Measurements from ENCODE around the gene CEP112.

Gene CEP112

DNA sequence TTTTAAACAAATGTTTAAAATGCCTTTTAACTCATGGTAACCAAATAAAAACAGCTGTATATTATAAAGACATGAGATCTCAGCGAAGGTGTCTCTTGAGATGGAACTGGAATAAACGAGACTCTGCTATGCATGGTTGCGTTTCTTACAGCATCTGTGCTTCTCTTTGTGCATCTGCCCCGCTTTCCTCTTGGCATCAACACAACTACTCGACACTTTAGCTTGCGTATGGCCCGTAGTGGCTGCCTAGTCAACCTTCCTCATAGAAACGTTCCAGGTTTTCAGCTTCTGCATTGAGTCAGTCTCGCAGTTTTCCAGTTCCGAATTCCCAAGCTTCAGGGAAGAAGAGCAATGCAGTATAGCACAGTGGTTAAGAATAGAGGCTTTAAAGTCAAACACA is 214.9 kb downstream of the CEP112 start:
- DNase-seq = no peak

DNA sequence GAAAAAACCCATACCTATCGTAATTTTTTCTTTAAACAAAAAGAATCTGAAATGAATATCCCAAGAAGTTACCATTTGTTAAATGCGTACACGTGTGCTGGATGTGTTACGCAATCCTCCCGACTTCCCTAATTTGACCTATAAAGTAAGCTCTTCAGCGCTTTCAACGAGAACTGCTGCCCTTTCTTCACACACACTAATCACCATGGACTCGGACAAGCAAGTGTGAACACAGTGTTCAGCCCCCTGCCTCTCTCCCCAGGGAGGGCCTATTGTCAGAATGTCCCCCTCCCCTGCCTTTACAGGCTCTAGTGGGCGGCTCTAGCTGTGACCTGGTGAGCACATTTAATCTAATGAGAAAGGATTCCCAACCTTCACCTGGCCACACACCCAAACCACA is 216.1 kb downstream of the CEP112 start:
- no peak for DNase-seq

DNA sequence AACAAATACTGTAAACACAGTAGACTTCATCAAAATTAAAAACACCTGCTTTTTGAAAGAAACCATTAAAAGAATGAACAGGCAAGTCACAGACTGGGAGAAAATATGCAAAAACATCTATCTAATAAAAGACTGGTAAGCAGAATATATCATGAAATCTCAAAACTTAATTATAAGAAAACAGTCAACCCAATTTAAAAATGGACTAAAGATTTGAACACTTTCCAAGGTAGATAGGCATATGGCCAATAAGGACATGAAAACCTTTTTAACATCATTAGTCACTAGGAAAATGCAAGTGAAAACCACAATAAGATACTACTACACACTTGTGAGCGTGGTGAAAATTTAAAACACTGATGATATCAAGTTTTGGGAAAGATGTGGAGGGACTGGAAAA is 218.7 kb downstream of the CEP112 start:
- no peak for DNase-seq

DNA sequence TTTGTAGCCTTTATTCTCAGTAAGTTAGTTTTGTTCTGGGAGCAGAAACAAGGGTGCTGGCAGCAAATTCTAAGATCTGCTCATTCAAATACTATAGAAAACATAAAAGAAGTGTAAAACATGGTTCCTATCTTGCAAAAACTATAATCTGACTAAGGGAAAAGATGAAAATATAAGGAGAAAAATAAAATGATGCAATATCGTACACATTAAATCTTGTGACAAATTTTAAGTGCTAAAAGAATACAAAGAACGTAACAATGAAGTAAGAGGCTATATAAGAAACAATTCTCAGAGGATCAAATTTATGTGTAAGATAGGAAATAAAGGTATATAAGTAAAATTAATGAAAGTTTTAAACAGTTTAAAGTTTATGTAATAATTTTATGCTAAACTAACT is 224.6 kb downstream of the CEP112 start:
- DNase-seq = no peak

DNA sequence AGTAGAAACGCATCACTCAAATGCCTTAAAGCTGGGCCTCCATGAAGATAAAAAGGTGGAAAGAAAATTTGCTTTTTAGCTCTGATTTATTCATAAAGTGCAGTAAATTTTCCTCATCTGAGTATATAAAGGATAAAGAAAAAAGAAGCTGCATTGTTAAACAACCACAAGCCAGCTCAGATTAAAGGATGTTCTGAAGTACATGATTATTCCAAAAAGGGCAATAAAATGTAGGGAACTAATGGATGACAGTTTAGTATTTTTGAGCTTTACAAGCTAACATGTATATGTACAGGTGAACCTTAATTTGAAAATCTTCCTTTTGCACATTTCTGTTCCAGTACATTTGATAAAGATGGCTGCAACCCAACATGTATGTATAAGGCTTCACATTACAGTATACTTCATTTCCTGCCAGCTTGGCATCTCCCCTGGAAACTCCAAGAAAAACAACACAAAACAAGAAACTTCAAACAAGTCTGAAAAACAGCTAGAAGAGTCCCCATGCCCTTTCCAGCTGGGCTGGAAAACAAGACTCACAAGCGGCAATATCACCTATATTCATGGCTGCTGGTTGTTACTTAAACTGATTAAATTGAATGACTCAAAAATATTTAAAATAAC is 225.7 kb downstream of the CEP112 start:
- DNase-seq = no peak

DNA sequence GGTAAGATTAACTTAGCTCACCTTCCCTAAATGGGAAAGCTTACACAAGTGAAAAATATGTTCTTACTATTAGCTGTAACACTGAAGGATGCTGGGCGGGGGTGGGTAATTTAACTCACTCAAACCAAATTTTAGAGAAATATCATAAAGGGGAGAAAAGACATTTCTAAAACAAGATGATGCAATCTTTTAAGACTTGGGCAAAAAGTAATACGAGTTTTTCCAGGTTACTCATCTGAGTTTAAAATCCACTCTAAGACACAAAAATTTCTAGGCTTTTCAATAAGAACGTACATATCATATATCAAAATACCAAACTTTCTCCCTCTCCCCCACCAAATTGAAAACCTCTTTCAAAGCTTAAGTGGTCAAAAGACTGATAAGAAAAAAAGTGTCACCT is 228.8 kb downstream of the CEP112 start:
- DNase-seq = no peak

DNA sequence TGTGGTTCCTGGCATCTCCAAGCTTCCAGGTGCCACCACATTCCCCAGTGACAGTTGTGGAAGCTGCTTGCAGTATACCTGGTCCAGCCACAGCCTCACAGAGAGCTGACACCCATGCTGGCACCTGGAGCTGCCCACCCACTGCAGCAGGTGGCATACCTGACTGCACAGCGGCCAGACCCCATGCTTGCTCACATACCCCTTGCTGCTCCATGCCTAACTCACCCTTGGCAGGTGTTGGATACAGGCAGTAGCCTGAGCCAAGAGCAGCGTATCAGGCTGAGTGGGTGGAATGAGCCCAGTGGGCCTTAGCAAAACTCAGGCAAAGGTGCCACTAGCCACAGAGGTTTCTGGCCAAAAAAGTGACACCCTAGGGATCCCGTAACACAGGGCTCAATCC is 232.3 kb downstream of the CEP112 start:
- no peak for DNase-seq

DNA sequence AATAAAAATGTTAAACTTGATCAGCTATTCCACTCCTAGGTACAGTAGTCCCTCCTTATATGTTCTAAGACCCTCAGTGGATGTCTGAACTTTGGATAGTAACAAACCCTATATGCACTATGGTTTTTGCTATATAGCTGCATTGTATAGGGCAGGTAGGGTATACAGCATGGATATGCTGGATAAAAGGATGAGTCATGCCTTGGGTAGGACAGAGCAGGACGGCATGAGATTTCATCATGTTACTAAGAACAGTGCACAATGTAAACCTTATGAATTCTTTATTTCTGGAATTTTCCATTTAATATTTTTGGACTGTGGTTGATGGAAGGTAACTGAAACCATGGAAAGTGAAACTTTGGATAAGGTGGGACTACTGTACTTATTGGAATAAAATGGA is 235.1 kb downstream of the CEP112 start:
- DNase-seq = no peak

DNA sequence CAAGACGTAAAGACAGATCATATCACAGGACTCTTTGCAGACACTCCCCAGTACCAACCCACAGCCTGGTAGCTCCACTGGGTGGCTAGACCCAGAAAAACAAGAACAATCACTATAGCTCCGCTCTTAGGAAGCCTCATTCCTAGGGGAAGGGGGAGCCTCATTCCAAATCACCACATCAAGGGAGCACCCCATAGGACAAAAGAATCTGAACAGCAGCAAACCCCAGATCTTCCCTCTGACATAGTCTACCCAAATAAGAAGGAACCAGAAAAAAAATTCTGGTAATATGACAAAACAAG is 237.8 kb downstream of the CEP112 start:
- DNase-seq = no peak

DNA sequence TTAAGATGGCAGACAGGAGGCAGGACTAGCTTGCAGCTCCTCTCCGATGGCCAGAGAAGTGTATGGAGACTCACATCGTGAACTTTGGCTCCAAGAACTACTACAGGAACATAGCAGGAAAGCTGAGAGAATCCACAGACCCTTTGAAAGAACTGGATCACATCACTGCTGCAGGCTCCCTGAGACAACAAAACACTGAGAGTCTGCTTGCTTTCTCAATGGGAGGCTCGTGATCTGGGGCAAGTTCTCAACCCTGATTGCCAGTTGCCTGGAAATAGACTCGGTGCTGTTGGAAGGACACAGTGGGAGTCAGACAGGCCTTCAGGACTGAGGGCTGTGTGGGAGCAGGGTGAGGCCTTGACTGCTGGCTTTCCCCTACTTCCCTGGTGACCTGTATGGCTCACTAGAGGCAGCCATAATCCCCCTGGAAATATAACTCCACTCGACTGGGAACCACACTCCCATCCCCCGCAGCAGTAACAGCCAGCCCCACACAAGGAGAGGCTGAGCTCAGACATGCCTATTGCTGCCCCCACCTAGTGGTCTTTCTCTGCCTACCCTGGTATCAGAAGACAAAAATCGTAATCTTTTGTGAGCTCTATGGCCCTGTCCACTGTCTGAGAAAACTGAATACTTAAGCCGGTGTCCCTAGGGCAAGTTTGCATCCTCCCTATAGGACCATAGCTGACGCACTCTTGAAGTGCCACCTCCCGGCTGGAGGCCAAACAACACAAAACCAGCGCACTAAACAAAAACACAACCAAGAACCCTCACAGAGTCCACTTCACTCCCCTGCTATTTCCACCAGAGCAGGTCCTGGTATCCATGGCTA is 238.4 kb downstream of the CEP112 start:
- DNase-seq = no peak

DNA sequence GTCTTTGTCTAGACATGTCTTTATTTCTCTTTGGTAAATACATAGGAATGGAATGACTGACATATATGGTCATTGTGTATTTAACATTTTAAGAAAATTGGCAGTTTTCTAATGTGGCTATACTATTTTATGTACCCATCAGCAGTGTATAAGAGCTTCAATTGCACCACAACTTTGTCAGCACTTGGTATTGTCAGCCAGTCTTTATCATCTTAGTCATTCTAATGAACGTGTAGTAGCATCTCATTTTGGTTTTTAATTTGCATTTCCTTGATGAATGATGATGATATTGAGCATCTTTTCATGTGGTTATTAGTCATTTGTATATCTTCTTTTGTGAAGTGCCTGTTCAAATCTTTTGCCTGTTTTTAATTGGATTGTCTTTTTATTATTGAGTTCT is 239.3 kb downstream of the CEP112 start:
- no peak for DNase-seq

DNA sequence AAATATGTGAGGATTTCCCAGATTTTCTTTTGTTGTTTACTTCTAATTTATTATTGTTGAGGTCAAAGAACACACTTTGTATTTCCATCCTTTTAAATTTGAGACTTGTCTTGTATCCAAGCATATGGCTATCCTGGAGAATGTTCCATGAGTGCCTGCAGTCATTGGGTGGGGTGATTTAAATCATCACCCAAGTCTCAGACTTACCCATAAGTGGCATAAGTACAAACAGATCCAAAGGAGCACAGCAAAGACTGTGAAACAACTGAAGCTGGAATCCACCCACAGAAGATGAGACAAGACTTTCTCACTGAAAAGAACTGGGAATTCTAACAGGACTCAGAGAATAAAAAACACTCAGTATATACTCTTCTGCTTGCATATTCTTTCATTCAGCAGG is 239.9 kb downstream of the CEP112 start:
- DNase-seq = no peak

DNA sequence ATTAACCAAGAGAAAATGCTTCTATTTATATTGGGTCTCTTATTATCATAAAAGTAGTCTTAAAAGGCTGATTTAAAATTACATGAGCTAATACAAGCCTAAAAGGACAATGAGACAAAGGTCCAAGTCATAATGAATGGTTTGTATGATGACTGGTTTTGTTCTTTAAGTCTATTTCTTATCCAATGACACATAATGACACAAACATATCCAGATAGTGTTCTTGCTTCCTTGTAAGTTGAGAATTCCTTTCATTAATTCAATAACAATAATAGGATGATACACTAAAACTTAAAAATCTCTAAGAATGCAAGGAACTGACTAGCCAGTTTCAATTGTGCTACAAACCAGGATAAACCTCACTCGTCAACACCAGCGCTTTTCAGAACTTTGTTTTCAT is 244.1 kb downstream of the CEP112 start:
- DNase-seq = no peak

DNA sequence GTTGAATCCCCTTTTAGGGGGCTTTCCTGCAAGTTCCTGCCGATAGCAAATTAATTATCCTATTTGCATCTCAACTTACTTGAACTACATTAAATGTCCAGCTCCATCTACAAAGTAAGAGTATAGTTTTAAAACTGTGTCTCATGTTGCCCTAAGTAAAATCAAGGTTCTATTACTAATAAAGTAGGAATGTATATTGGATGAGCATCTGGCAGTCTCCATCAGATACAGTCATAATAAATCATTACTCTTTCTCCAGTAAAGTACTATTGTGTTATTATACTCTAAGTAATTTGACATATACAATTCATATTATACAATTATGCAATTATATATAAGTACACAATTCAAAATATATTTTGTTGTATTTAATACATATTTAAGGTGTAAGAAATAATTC is 249.3 kb downstream of the CEP112 start:
- no peak for DNase-seq

DNA sequence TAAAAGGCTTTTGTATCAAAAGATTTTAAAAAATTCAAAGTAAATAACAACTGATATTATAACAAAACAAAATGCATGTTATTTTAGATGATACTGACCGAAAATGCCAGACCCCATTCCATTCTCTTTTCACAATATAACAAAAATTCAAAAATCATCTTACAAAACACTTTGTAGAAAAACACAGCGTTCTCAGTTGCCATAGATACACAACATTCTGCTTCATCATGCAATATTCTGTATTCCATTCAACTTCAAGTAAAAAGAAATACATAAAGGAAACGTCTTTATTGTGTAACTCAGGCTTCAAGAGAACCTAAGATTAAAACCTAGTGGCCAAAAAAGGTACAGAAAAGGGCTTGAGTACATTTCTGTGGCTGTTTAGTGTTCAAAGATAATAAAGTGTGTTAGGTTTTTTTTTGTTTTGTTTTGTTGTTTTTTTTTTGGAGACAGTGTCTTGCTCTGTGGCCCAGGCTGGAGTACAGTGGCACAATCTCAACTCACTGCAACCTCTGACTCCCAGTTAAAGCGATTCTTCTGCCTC is 250.5 kb downstream of the CEP112 start:
- DNase-seq = no peak

DNA sequence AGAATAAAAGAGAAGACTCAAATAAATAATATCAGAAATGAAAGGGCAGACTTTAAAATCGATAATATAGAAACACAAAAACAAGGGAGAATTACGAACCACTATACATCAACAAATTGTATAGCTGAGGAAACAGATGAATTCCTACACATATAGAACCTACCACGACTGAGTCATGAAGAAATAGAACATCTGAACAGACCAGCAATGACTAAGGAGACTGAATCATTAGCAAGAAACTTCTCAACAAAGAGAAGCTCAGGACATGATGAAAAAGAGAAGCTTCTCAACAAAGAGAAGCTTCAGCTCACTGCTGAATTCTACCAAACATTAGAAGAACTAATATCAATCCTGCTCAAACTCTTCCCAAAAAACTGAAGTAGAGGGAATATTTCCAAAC is 255.9 kb downstream of the CEP112 start:
- no peak for DNase-seq

DNA sequence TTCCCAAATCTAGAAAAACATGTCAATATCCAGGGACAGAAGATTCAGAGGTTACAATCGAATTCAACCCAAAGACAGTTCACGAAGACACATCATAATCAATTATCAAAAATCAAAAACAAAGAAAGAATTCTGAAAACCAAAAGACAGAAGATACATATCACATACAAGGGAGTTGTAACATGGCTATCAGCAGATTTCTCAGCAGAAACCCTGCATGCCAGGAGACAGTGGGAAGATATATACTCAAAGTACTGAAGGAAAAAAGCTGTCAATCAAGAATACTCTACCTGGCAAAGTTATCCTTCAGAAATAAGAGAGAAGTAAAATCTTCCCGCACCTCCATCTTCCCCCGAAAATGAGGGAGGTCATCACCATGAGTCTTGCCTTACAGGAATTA is 258.6 kb downstream of the CEP112 start:
- no peak for DNase-seq

DNA sequence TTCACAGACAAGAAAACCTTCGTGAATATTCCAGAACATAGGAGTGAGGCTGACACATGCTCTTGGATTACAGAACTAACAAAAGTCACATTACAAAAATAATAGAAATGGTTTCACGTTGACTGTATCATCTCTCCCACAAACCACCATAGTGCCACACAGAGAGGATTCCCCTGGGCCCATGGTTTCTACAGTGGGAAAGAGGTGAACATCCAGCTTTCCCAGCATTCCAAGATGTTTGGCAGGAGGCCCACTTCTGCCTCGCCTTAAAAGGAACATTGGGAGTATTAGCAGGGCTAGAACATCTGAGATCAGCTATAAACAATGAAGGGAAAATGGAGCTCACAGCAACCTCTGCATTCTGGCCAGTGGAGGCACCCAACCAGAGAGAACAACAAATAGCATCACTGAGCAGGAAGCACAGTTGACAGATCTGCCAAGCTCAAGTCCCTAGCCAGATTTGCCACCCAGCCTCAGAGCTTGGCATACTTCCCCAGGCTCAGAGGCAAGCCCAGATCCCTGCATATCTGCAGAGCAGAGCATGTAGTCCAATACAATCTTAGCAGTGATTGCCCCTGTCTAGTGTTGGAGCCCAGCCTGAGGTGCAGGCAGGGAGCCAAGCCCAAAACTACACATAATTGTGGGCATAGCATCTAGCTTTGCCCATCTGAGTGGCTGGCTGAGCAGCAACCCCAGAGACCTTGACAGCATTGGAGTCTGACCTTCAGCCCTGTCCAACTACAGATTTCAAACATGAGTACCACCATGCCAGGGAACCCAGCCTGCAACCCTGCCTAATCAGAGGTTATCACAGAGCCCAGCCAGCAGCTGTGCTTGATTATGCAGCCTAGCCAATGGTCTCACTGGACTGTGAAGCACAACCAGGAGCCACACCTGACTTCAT is 260.4 kb downstream of the CEP112 start:
- no peak for DNase-seq

DNA sequence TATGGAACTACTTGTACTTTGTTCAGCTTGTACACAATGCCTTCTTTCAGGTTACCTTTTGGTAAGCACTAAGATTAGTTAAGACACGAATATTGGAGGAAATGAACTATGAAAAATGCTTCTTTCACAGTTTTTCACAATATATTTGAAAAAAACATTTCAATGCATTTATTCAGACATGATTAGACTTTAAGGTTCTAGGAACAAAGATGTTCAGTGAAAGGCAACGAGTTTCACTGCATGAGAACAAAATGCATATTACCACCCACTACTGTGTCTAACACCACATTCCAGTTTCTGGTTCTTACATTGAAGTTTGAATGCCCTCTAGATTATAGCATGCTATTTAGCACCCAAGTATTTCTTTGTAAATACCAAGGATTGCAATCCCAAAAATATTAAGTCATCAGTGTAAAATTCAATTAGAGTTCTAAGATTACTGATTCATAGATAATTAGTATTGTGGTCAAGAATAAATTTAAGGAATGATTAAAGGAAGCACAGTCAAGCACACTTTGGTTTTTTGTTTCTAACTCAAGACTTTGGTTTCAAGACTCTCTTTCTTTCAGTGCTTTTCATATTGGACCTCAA is 261.7 kb downstream of the CEP112 start:
- DNase-seq = no peak

DNA sequence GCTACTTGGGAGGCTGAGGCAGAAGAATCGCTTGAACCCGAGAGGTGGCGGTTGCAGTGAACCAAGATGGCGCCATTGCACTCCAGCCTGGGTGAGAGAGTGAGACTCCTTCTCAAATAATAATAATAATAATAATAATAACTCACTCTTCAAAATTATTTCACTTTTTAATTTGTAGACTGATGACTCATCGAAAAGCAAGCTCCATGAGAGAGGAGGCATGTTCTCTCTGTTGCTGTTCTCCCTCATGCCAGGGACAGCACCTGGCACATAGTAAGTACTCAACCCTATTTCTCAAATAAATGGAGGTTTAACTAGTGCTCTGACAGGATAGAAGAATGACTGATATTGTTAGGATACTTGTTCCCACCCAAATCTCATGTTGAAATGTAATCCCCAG is 265.3 kb downstream of the CEP112 start:
- no peak for DNase-seq

DNA sequence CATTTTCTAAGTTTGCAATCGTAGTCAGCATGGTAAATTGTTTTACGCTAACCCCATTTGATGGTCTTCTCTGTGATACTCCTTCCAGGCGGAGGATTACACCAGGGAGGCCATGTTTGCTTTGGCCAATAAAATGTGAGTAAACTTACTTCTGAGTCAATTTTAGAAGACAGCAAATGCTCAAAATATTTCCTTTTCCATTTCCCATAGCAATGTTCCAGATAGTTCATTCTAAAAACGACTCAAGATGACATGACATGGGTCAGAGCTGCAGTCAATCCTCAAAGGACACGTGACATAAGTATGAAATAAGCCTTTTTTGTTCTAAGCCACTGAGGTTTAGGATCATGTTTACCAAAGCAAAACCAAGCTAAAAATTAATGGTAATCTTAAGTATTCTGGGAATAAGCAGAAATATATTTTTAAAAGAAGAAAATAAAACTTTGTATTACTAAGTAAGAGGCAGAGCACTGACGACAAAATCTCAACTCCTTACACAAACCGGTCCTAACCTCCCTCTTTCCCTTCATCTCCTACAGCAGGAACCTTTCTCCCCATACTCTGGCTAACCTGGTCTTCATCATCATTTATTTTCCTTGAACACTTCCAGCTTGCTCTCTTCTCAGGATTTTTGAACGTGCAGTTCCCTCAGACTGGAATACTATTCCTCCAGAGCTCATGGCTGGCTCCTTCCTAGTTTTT is 266.2 kb downstream of the CEP112 start:
- DNase-seq = no peak

DNA sequence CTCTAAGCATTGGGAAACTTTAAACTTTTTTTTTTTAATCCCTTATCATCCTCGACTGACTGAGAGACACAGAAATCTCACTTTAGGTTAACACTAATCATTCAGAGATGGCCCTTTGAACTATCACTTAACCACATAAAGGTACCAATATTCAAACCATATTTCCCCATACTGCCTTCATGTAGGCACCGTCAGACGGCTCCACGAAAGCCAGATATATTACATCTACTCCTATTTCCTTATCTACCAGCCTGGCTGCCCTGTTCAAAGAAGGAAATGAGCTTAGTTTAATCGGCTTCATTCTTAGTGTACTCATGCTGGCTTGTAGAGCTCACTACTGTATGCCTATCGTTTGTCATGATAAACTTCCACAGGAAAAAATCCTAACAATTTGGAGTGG is 270.9 kb downstream of the CEP112 start:
- DNase-seq = no peak

DNA sequence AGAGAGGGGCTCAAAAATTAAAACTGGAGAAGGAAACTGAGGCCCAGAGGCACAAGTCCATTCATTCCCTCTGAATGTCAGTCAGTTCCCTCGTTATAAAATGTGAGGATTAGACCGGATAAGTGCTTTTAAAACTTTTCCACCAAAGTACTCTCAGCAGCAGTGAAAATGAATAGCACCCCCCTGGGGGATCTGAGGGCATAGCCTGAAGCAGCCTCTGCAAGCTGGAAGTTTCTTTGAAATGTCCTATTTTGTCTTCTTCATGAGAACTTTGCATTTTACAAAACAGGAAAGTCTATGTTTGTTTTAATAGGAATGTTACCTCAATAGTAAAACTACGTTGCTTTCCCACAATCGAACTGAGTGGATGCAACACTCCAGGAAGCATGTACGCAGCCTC is 273.0 kb downstream of the CEP112 start:
- DNase-seq = no peak

Measured in activated CD8-positive, alpha-beta memory T cell treated with anti-CD3 and anti-CD28 coated beads, Interleukin-2, amount 50 U/mL, for 4 hours (primary cell).